HEK293T (cell line): ENCODE results near the gene CBL.

ENCODE experiments used
- FOXM1 ChIP-seq: fragments of 450-650 bp; IDR thresholded peaks from 2 replicates; pipeline ENCODE4 v1.6.1; 2017; ENCODE audit warnings: mild to moderate bottlenecking, borderline replicate concordance
- SP1 ChIP-seq: fragments of 450-650 bp; IDR thresholded peaks from 2 replicates; pipeline ENCODE4 v1.6.1; 2017
- ZNF384 ChIP-seq: fragments of 450-650 bp; IDR thresholded peaks from 2 replicates; pipeline ENCODE4 v1.6.1; 2016

DNA sequence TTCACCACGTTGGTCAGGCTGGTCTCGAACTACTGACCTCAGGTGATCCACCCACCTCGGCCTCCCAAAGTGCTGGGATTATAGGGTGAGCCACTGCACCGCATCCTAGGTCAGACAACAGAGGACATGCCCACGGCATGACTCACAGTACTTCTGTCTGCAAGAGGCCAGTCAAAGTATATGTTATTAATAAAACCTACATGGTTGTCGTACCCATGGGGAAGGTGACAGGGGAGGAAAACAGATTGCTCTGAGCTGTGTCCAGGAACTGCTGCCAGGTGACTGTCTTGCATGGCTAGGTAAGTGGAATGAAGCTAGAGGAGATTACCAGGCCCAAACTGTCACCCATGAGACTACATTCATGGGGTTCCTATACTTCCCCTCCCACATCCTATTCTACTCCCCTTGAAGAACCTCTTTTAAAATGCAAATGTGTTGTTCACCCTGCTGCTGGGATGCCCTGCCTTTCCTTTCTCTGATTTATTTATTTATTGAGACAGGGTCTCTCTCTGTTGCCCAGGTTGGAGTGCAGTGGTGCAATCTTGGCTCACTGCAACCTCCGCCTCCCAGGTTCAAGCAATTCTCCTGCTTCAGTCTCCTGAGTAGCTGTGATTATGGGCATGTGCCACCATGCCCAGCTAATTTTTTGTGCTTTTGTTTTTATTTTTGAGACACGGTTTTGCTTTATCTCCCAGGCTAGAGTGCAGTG lies 39.6 kb upstream of the CBL start:
- TF ChIP-seq FOXM1 (no peak), ZNF384 (no peak), SP1 (no peak)
